ENCODE measurements around the gene DPP4.
"Not testable (repeated sequence)": the region's sequence is repeated elsewhere in the genome, so short reads cannot be mapped to it uniquely, and the experiment has no call there.

DPP4 gene

GRCh38 chr2:161983331-161983651 is 90.7 kb downstream of the DPP4 start:
- DNase-seq = no peak

GRCh38 chr2:161982548-161983330 is 91.3 kb downstream of the DPP4 start:
- no peak for DNase-seq

GRCh38 chr2:161981679-161982250 is 92.2 kb downstream of the DPP4 start:
- DNase-seq = no peak

GRCh38 chr2:161980976-161981375 is 93.0 kb downstream of the DPP4 start:
- no peak for DNase-seq

- no peak for DNase-seq
Measured at GRCh38 chr2:161979490-161979889, 94.5 kb downstream of the DPP4 start.

GRCh38 chr2:161977926-161978325 is 96.1 kb downstream of the DPP4 start:
- not testable (repeated sequence) for DNase-seq

- DNase-seq = no peak
Measured at GRCh38 chr2:161976917-161977316, 97.1 kb downstream of the DPP4 start.

- DNase-seq = no peak
Measured at GRCh38 chr2:161976295-161976694, 97.7 kb downstream of the DPP4 start.

GRCh38 chr2:161975813-161976160 is 98.2 kb downstream of the DPP4 start:
- DNase-seq = no peak

- no peak for DNase-seq
Measured at GRCh38 chr2:161975062-161975812, 98.8 kb downstream of the DPP4 start.

GRCh38 chr2:161974461-161974860 is 99.6 kb downstream of the DPP4 start:
- no peak for DNase-seq

GRCh38 chr2:161972866-161973265 is 101.1 kb downstream of the DPP4 start:
- no peak for DNase-seq

GRCh38 chr2:161972232-161972631 is 101.8 kb downstream of the DPP4 start:
- no peak for DNase-seq

- DNase-seq = no peak
Measured at GRCh38 chr2:161971551-161971950, 102.5 kb downstream of the DPP4 start.

- no peak for DNase-seq
Measured at GRCh38 chr2:161969159-161969558, 104.9 kb downstream of the DPP4 start.

GRCh38 chr2:161965994-161966393 is 108.0 kb downstream of the DPP4 start:
- no peak for DNase-seq

GRCh38 chr2:161964160-161964559 is 109.9 kb downstream of the DPP4 start:
- no peak for DNase-seq

GRCh38 chr2:161962160-161962559 is 111.9 kb downstream of the DPP4 start:
- DNase-seq = no peak

GRCh38 chr2:161961061-161961460 is 113.0 kb downstream of the DPP4 start:
- DNase-seq = no peak

GRCh38 chr2:161956738-161957137 is 117.3 kb downstream of the DPP4 start:
- DNase-seq = no peak

- DNase-seq = no peak
Measured at GRCh38 chr2:161955211-161955610, 118.8 kb downstream of the DPP4 start.

GRCh38 chr2:161954103-161954502 is 119.9 kb downstream of the DPP4 start:
- no peak for DNase-seq

- not testable (repeated sequence) for DNase-seq
Measured at GRCh38 chr2:161953367-161953766, 120.6 kb downstream of the DPP4 start.

- DNase-seq = no peak
Measured at GRCh38 chr2:161952783-161953191, 121.2 kb downstream of the DPP4 start.
